GM13977 (cell line): ENCODE measurements around the gene ITPR2.
A peak's percentile ranks its signal among the peaks of the same experiment; 100 is the strongest.

Source experiments
- DNase-seq: peaks from one replicate; pipeline ENCODE4 v3.0.0; 2012; ENCODE audit warnings: low spot score
- CTCF ChIP-seq: IDR thresholded peaks from 2 replicates; pipeline ENCODE4 v1.5.1; 2012; ENCODE audit warnings: mild to moderate bottlenecking, control low read depth; ENCODE audit not compliant: insufficient read depth; ENCODE audit errors: extremely low read depth, missing control alignments
- in situ Hi-C: fragments of 300-500 bp; cut with MboI; formaldehyde crosslinking; loops from one replicate; pipeline ENCODE4 v1.12.0; 2022; ENCODE audit warnings: low sequenced_read_pairs, low pct_unique_long_range_greater_than_20kb, mixed read lengths, inconsistent platforms; ENCODE audit not compliant: unreplicated experiment

ITPR2 gene

GRCh38 chr12:26347300-26347699 is 485.7 kb downstream of the ITPR2 start:
- in situ Hi-C loops: no loop called here
- TF ChIP-seq CTCF: no peak
- no peak for DNase-seq

- DNase-seq: no peak
- in situ Hi-C loops: no loop called here
- no peak for TF ChIP-seq CTCF
These were observed 486.3 kb downstream of the ITPR2 start for GRCh38 chr12:26346736-26347135.

GRCh38 chr12:26345471-26346003 is 487.5 kb downstream of the ITPR2 start:
- no peak for TF ChIP-seq CTCF
- DNase-seq: no peak
- in situ Hi-C loops: no loop called here

- TF ChIP-seq CTCF: no peak
- no peak for DNase-seq
- in situ Hi-C loops: no loop called here
These were observed 491.5 kb downstream of the ITPR2 start for GRCh38 chr12:26341491-26341890.

- in situ Hi-C loops: no loop called here
- peak; percentile 14 for DNase-seq
- no peak for TF ChIP-seq CTCF
These were observed 492.3 kb downstream of the ITPR2 start for GRCh38 chr12:26340649-26341048.

- TF ChIP-seq CTCF: no peak
- no peak for DNase-seq
- in situ Hi-C loops: no loop called here
These were observed 493.0 kb downstream of the ITPR2 start for GRCh38 chr12:26339976-26340375.
